Prostate gland (tissue), 2 donors: Measurements from ENCODE around the gene CTNNA2.

Experiments used
- CTCF ChIP-seq, 4 experiments: fragments of 200-600 bp in 2 of 4; fragments of 450-650 bp in 2 of 4; sonication (generic) in 2 of 4; IDR thresholded peaks; 1 replicate in 3 of 4; 2 replicates in 1 of 4; pipeline ENCODE4 v1.5.1; 2016 to 2019; ENCODE audit warnings: antibody characterized with exemption in 4 of 4, mild to moderate bottlenecking in 2 of 4, moderate library complexity in 2 of 4
- POLR2A ChIP-seq: fragments of 450-650 bp; IDR thresholded peaks from one replicate; pipeline ENCODE4 v1.6.1; 2016; ENCODE audit warnings: antibody characterized with exemption, mild to moderate bottlenecking
- POLR2AphosphoS5 ChIP-seq: sonication (generic); formaldehyde crosslinking; IDR thresholded peaks from one replicate; pipeline ENCODE4 v1.6.1; 2017; ENCODE audit warnings: antibody characterized with exemption

- no peak for TF ChIP-seq CTCF (IDR thresholded peaks at IDR 0.05)
- no peak for TF ChIP-seq POLR2A
- no peak for TF ChIP-seq POLR2AphosphoS5
Measured at GRCh38 chr2:80042635-80043034, 529.8 kb downstream of the CTNNA2 start.
